SK-N-MC (cell line): ENCODE data around the gene BUD23.

ENCODE experiments used
- EZH2 ChIP-seq: fragments of 200-600 bp; sonication (generic); IDR thresholded peaks from one replicate; pipeline ENCODE4 v1.6.1; 2017; ENCODE audit warnings: antibody characterized with exemption
- POLR2AphosphoS5 ChIP-seq: IDR thresholded peaks from 2 replicates; pipeline ENCODE4 v1.6.1; 2012; ENCODE audit warnings: mild to moderate bottlenecking, low read depth, low read length, borderline replicate concordance

DNA sequence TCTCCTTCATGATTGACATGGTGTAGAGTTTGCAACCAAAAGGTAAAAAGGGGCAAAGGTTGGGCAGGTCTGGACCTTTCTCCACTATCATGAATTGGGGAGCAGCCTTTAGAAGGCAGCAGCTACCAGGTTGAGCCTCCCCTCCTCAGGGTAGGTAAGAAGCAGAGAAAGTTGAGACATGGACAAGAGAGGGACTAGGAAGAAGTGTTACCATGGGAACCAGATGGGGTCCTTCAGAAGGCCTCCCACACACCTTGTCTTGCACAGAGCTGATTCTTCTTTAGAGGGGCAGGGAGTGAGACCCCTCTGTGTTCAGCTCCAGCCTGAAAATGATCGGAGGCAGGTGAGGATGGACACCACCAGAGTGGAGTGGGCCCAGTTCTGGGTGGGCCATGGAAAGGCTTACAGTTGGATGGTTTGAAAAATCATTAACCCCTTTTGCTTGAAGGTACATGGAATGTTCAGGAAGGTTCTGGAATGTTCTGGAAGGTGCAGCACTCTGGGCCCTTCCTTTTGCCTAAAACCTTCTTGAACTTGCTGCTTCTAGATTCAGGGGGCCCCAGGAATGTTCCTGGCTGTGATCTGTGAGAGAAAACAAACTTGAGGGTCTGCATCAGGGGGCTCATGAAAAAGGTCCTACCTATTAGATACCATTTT is 8.8 kb upstream of the BUD23 start:
- no peak for TF ChIP-seq POLR2AphosphoS5
- TF ChIP-seq EZH2 = no peak
